Upper lobe of left lung (tissue), 4 donors: ENCODE results near the gene GNB5.

Experiments used
- EP300 ChIP-seq, 4 donors: sonication (generic); formaldehyde crosslinking; IDR thresholded peaks; one replicate each; pipeline ENCODE4 v1.5.1; 2017; ENCODE audit warnings: antibody characterized with exemption in 4 of 4, control low read depth in 2 of 4
- POLR2A ChIP-seq, 4 donors: fragments of 450-650 bp; IDR thresholded peaks; one replicate each; pipeline ENCODE4 v1.5.1; 2016 to 2017; ENCODE audit warnings: antibody characterized with exemption in 4 of 4, mild to moderate bottlenecking in 2 of 4
- POLR2AphosphoS5 ChIP-seq, 2 donors: sonication (generic); formaldehyde crosslinking; IDR thresholded peaks; one replicate each; pipeline ENCODE4 v1.5.1; 2017; ENCODE audit warnings: antibody characterized with exemption in 2 of 2
- TF ChIP-seq, protein P1 (sequence below), 6 experiments: fragments of 450-650 bp in 4 of 6; fragments of 200-600 bp in 2 of 6; sonication (generic) in 2 of 6; IDR thresholded peaks; one replicate each; pipeline ENCODE4 v1.5.1; 2016 to 2019; ENCODE audit warnings: antibody characterized with exemption in 6 of 6

DNA sequence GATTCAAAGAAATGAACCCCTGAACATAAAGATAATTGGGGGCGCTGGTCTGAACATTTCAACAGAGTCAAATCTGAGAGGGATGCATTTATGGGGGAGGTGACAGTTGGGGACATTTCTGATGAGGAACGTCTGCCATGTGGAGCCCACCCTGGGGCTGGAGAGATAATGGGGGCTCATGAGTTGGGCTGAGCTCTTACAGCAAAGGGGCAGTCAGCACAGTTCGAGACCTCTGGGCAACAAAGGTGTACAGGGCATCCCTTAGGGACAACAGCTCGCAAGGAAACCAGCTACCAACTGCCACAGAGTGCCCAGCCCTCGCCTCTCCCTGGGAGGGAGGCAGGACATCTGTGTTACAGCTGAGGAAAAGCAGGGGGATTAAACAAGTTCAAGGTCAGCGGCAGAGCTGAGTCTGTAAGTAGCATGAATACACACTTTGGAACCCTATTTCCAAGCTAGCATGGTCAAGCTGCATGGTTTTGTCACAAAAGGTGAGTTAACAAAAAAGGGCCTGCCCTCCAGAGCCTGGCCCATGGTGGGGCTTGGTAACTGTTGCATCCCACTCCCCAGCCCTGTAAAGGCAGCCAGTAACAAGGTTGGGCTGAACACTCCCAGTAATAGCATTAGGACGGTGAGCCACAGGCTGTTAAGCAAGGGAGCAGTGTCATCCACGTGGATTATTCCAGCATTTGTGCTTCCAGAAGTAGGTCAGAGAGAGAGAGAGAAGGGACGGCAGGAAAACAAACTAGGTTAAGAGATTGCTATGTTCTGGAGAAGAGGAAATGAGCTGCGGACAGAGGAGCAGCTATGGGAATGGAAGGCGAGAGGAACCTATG, 4.3 kb downstream of the GNB5 start:
- TF ChIP-seq, protein P1, sequence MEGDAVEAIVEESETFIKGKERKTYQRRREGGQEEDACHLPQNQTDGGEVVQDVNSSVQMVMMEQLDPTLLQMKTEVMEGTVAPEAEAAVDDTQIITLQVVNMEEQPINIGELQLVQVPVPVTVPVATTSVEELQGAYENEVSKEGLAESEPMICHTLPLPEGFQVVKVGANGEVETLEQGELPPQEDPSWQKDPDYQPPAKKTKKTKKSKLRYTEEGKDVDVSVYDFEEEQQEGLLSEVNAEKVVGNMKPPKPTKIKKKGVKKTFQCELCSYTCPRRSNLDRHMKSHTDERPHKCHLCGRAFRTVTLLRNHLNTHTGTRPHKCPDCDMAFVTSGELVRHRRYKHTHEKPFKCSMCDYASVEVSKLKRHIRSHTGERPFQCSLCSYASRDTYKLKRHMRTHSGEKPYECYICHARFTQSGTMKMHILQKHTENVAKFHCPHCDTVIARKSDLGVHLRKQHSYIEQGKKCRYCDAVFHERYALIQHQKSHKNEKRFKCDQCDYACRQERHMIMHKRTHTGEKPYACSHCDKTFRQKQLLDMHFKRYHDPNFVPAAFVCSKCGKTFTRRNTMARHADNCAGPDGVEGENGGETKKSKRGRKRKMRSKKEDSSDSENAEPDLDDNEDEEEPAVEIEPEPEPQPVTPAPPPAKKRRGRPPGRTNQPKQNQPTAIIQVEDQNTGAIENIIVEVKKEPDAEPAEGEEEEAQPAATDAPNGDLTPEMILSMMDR (IDR thresholded peaks at IDR 0.05) = no peak
- TF ChIP-seq POLR2AphosphoS5 (IDR thresholded peaks at IDR 0.05) = no peak
- TF ChIP-seq POLR2A (IDR thresholded peaks at IDR 0.05) = no peak
- no peak for TF ChIP-seq EP300 (IDR thresholded peaks at IDR 0.05)
